Activated CD8-positive, alpha-beta T cell treated with anti-CD3 and anti-CD28 coated beads for 36 hours (primary cell): ENCODE results near the gene GPC6. TPM values are rescaled to one million over a fixed set of nuclear protein-coding genes. Genes with fewer than 3 reads are reported as not detected.

Experiments
- ATAC-seq: fragments of 200-7000 bp; cut with Tn5 transposase; one replicate; pipeline ENCODE4 v1.10.0; 2021; ENCODE audit warnings: mild to moderate bottlenecking, moderate library complexity
- CTCF ChIA-PET: fragments of 350-600 bp; sonication (Branson Sonifier 250); formaldehyde crosslinking; loops from one replicate; lab custom pipeline; 2021; ENCODE audit warnings: antibody characterized with exemption; lab: Charles Lee
- POLR2A ChIA-PET: fragments of 350-600 bp; sonication (Branson Sonifier 250); formaldehyde crosslinking; loops from one replicate; lab custom pipeline; 2021; ENCODE audit warnings: antibody characterized with exemption; lab: Charles Lee
- DNase-seq: peaks from one replicate; pipeline ENCODE4 v3.0.0-alpha.2; 2020
- H3K27ac Mint-ChIP-seq: one replicate; pipeline ENCODE4 v1.8.0; 2021; ENCODE audit warnings: mild to moderate bottlenecking, mixed read lengths
- H3K27me3 Mint-ChIP-seq: one replicate; pipeline ENCODE4 v1.8.0; 2021; ENCODE audit warnings: mixed read lengths
- H3K36me3 Mint-ChIP-seq: one replicate; pipeline ENCODE4 v1.8.0; 2021; ENCODE audit warnings: low read depth, mixed read lengths
- H3K4me1 Mint-ChIP-seq: one replicate; pipeline ENCODE4 v1.8.0; 2021; ENCODE audit warnings: low read depth, mixed read lengths
- H3K4me3 Mint-ChIP-seq: one replicate; pipeline ENCODE4 v1.8.0; 2021; ENCODE audit warnings: mild to moderate bottlenecking, moderate library complexity, mixed read lengths
- H3K9me3 Mint-ChIP-seq: one replicate; pipeline ENCODE4 v1.8.0; 2021; ENCODE audit warnings: mixed read lengths
- intact Hi-C: fragments of 100-400 bp; cut with micrococcal nuclease; formaldehyde crosslinking; loops from one replicate; pipeline ENCODE4 v1.10.0; 2022
- total RNA-seq, 2 experiments: library from RNA; stranded (reverse); gene quantifications; one replicate each; pipeline ENCODE4 v1.2.3, GENCODE V29; 2021
- TF ChIP-seq, protein P1 (sequence below): fragments of 200-600 bp; IDR thresholded peaks from one replicate; pipeline ENCODE4 v1.8.0; 2022; ENCODE audit warnings: antibody characterized with exemption, mild to moderate bottlenecking

The GPC6 gene
- total RNA-seq, 2 experiments from 2014 or later = not detected

DNA sequence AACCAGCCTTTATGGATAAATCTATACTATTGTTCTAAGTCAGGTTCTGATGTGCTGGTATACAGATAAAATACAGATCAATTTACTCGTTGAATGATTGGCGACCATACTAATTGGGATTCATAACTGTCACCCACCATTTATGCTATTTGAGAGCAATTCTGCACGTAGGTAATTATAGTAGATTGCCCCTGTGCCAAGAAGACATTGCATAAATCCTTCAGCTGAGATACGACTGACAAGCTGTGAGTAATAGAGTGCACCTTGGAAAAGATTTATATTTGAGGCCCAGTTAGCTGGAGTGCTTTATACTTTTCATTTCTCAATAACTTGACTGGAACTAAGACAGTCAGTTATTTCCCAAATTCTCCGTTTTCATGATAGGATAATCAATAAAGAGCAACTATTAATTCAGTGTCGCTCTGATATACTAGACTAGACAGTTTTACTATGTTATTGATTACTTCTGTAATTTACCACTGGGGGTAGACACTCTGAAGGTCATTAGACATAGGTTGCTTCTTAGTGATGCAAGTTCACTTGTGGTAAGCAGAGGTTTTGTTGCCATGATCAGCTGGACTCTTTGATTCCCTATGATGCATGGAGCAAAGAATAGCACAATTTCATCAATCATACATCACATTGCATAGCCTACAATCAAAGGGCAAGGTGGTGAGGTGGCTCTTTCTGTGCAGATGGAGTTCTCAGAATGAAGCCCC, 536.3 kb downstream of the GPC6 start:
- ChIA-PET CTCF (no interaction called here), POLR2A (no interaction called here)
- H3K27ac Mint-ChIP-seq = no peak overlapping the region
- H3K4me3 Mint-ChIP-seq = no peak overlapping the region
- no peaks in the 10 kb centered on the region for H3K9me3 Mint-ChIP-seq
- TF ChIP-seq, protein P1, sequence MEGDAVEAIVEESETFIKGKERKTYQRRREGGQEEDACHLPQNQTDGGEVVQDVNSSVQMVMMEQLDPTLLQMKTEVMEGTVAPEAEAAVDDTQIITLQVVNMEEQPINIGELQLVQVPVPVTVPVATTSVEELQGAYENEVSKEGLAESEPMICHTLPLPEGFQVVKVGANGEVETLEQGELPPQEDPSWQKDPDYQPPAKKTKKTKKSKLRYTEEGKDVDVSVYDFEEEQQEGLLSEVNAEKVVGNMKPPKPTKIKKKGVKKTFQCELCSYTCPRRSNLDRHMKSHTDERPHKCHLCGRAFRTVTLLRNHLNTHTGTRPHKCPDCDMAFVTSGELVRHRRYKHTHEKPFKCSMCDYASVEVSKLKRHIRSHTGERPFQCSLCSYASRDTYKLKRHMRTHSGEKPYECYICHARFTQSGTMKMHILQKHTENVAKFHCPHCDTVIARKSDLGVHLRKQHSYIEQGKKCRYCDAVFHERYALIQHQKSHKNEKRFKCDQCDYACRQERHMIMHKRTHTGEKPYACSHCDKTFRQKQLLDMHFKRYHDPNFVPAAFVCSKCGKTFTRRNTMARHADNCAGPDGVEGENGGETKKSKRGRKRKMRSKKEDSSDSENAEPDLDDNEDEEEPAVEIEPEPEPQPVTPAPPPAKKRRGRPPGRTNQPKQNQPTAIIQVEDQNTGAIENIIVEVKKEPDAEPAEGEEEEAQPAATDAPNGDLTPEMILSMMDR = no peak
- no peak for DNase-seq
- no peaks in the 10 kb centered on the region for H3K36me3 Mint-ChIP-seq
- H3K27me3 Mint-ChIP-seq = peaks cover 4% of the 10 kb centered on the region
- peaks cover 6% of the 10 kb centered on the region for H3K4me1 Mint-ChIP-seq
- ATAC-seq = no peak
- intact Hi-C loops = no loop called here

DNA sequence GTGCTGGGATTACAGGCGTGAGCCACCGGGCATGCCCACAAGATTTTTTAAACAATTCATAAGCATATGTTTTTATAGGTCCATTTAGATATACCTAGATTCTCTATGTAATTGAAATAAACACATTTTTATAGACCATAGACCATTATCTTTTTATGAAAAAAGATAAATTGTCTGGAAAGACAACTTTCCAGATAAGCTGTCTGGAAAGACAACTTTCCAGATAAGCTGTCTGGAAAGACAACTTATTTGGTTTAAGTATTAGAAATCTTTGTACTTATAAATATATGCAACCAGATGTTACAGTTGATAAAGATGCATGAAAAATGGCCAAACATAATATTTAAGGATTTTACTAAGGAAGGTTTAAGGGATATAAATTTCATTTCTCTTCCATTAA, 538.5 kb downstream of the GPC6 start:
- Mint-ChIP-seq H3K9me3 (no peaks in the 10 kb centered on the region), H3K27me3 (peaks cover 2% of the 10 kb centered on the region), H3K4me3 (no peak overlapping the region), H3K4me1 (no peaks in the 10 kb centered on the region), H3K36me3 (no peaks in the 10 kb centered on the region), H3K27ac (no peak overlapping the region)
- DNase-seq (no peak), ATAC-seq (no peak)
- CTCF ChIA-PET = no interaction called here
- intact Hi-C loops = no loop called here
- POLR2A ChIA-PET = no interaction called here
- TF ChIP-seq, protein P1 = no peak

DNA sequence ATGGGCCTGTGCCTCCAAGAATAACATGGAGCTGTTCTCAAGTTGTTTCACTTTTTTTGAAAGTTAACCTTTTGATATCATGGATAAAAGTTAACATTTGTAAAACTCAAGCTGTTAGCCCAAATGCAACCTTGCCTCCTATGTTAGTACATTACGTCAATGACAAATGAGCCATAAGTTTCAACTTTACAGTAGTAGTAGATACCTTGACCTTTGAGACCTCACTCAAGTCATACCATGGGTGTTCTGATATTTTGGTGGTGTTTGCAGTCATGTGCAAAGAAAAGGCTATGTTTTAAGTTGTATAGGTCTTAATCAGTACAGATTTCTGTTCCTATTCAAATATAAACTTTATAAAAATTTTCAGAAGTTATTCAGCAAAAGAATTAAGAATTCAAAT, 539.2 kb downstream of the GPC6 start:
- TF ChIP-seq, protein P1 = no peak
- H3K36me3 Mint-ChIP-seq = no peaks in the 10 kb centered on the region
- ChIA-PET CTCF (no interaction called here), POLR2A (no interaction called here)
- no peak for ATAC-seq
- no peaks in the 10 kb centered on the region for H3K4me1 Mint-ChIP-seq
- no peak overlapping the region for H3K27ac Mint-ChIP-seq
- DNase-seq = no peak
- no peaks in the 10 kb centered on the region for H3K9me3 Mint-ChIP-seq
- no peak overlapping the region for H3K4me3 Mint-ChIP-seq
- intact Hi-C loops = no loop called here
- peaks cover 2% of the 10 kb centered on the region for H3K27me3 Mint-ChIP-seq

DNA sequence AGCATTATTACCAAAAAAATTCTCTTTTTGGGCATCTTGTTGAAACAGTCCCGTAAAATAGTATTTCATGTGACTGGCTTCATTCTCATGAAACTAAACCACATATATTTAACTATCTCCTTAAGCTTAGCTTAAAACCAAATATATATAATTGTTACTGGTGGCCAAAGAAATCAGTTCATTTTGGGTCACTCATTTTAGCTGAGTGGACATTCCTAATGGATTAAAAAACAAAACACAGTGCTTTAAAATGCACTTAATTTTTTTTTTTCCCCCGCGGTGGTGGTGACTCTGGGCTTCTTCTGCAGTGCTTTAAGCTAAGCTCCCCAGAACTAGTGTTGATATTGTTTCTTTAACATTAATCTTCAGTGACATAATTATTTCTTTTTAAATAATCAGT, 540.1 kb downstream of the GPC6 start:
- POLR2A ChIA-PET = interaction anchor here (0.6 kb wide), 1 partner anchor 369 kb away, joined by 3 read pairs; no protein-coding TSS in a partner anchor
- CTCF ChIA-PET = no interaction called here
- no peak overlapping the region for H3K27ac Mint-ChIP-seq
- no peak overlapping the region for H3K4me3 Mint-ChIP-seq
- DNase-seq (no peak), ATAC-seq (no peak)
- H3K27me3 Mint-ChIP-seq = peaks cover 2% of the 10 kb centered on the region
- no peaks in the 10 kb centered on the region for H3K4me1 Mint-ChIP-seq
- no peaks in the 10 kb centered on the region for H3K36me3 Mint-ChIP-seq
- intact Hi-C loops = no loop called here
- no peaks in the 10 kb centered on the region for H3K9me3 Mint-ChIP-seq
- TF ChIP-seq, protein P1 = no peak

DNA sequence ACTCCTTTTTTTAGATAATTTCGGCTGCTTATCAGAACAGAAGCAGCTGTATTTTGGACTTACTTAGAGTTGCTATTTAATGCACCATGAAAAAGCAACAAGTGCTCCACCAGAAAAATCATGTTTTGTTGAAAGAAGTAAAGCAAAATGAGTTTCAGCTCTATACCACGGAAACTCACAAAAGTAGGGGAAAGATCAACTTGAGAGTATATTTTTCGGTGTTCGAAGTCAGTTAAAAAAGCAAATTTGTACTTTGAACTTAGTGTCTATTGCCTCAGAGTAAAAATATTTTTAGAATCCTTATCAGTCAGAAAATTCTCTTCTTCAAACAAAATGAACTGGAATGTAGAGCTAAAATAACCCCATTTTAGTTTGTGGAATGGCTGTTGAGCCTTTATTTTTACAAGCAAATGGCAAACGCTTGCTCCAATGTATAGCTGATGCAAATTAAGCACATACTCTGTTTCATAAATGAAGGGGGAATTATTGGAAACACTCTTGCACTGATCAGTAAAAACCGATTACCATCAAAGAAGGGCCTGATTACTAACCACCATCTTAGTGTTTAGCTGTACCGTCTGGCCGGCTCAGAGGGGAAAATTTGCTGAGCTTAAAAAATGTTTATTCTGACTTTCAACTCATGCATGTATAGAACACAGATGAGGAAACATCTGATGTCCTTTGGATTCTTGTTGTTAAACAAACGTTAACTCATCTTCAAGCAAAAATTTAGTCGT, 540.7 kb downstream of the GPC6 start:
- no peaks in the 10 kb centered on the region for H3K27me3 Mint-ChIP-seq
- ChIA-PET POLR2A (no interaction called here), CTCF (no interaction called here)
- no peaks in the 10 kb centered on the region for H3K9me3 Mint-ChIP-seq
- intact Hi-C loops = no loop called here
- no peak overlapping the region for H3K27ac Mint-ChIP-seq
- H3K36me3 Mint-ChIP-seq = no peaks in the 10 kb centered on the region
- no peaks in the 10 kb centered on the region for H3K4me1 Mint-ChIP-seq
- TF ChIP-seq, protein P1 = no peak
- no peak for ATAC-seq
- no peak overlapping the region for H3K4me3 Mint-ChIP-seq
- DNase-seq = no peak
